ENCODE measurements around the gene FBLN1.

Gene FBLN1

DNA sequence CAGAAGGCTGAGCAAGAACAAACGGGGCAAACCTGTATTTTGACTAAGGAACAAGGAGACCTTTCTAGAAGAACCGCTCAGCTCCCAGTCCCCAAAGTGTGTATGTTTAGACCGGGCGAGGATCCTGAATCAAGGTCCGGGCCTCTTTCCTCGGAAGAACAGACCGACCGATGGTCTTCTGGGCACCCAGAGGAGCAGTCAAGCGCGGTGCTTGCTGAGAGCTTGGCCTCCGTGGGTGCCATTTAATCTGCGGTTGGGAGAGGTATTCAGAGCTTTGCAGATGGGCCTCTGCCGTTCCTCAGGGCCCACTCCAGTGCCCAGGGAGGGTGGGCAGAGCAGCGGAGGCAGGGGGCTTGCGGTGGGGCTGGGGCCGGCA, 142.5 kb downstream of the FBLN1 start:
- Histone ChIP-seq H3K9me2 (replicated peaks; ENCODE audit: insufficient read depth, low read length) (no peaks in the 10 kb centered on the region), H3K9me3 (ENCODE audit: insufficient read depth, low read length) (no peaks in the 10 kb centered on the region), H3F3A (ENCODE audit: insufficient read depth) (no peaks in the 10 kb centered on the region), H3K4me2 (ENCODE audit: low read depth, low read length, poor library complexity, severe bottlenecking) (peak overlapping the region; percentile 50), H3K27me3 (ENCODE audit: low read length) (no peaks in the 10 kb centered on the region), H3K9ac (ENCODE audit: low read length) (peak overlapping the region; percentile 45; the same call in 1 of the 2 replicates), H3K36me3 (ENCODE audit: low read length) (no peaks in the 10 kb centered on the region), H3K4me3 (ENCODE audit: insufficient read depth, low read length, poor library complexity, severe bottlenecking) (no peak overlapping the region), H3K27ac (ENCODE audit: low read depth, low read length) (no peak overlapping the region), H2AFZ (ENCODE audit: low read depth, low read length, severe bottlenecking) (peak overlapping the region; percentile 70), H3K79me2 (ENCODE audit: insufficient read depth, low read length) (no peaks in the 10 kb centered on the region), H4K20me1 (ENCODE audit: low read depth, low read length) (no peaks in the 10 kb centered on the region)
- TF ChIP-seq, protein P1, sequence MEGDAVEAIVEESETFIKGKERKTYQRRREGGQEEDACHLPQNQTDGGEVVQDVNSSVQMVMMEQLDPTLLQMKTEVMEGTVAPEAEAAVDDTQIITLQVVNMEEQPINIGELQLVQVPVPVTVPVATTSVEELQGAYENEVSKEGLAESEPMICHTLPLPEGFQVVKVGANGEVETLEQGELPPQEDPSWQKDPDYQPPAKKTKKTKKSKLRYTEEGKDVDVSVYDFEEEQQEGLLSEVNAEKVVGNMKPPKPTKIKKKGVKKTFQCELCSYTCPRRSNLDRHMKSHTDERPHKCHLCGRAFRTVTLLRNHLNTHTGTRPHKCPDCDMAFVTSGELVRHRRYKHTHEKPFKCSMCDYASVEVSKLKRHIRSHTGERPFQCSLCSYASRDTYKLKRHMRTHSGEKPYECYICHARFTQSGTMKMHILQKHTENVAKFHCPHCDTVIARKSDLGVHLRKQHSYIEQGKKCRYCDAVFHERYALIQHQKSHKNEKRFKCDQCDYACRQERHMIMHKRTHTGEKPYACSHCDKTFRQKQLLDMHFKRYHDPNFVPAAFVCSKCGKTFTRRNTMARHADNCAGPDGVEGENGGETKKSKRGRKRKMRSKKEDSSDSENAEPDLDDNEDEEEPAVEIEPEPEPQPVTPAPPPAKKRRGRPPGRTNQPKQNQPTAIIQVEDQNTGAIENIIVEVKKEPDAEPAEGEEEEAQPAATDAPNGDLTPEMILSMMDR (IDR thresholded peaks at IDR 0.05; ENCODE audit: insufficient read depth, low read length, poor library complexity, severe bottlenecking): no peak
- TF ChIP-seq EZH2phosphoT487 (conservative IDR thresholded peaks at IDR 0.05; ENCODE audit: low read length): no peak

DNA sequence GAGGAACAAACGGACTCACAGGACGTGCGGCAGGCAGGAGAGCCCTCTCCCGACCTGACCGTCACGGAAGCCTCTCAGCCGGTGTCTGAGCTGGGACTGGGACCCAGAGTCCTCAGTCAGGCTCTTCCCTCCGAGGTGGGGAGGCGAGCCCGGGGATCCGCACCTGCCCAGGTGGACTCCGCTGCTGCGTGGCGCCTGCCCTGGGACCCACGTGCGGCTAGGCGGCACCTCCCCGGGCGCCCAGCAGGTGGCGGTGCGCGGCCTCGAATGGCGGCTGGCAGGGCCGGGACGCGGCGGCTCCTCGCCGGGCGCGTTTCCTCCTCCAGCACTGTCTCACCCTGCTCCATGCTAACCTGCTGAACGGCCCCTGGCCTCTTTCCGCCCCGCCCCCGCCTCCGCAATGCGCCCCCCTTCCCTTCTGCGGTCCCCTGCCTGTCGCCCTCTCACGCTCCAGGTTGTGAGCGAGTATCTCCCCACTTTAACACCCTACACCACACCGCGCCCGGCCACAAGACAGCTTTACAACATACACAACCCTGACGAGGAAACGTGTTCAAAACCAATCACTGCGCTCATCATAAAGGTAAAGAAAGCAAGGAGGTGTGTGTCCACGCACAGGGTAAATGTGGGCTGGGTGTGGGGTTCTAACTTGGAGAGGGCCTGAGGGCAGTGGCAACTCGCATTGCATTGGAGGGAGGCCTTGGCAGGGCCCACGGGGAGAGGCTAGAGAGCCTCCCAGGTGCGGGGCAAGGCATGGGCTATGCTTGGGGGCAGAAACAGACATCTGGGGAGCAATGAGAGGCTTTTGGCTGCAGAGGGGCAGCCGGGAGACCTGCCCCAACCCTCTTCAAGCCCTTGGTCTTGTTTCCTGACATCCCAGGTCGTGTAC, 143.1 kb downstream of the FBLN1 start:
- no peak overlapping the region for H3K27ac ChIP-seq (ENCODE audit: low read depth, low read length)

DNA sequence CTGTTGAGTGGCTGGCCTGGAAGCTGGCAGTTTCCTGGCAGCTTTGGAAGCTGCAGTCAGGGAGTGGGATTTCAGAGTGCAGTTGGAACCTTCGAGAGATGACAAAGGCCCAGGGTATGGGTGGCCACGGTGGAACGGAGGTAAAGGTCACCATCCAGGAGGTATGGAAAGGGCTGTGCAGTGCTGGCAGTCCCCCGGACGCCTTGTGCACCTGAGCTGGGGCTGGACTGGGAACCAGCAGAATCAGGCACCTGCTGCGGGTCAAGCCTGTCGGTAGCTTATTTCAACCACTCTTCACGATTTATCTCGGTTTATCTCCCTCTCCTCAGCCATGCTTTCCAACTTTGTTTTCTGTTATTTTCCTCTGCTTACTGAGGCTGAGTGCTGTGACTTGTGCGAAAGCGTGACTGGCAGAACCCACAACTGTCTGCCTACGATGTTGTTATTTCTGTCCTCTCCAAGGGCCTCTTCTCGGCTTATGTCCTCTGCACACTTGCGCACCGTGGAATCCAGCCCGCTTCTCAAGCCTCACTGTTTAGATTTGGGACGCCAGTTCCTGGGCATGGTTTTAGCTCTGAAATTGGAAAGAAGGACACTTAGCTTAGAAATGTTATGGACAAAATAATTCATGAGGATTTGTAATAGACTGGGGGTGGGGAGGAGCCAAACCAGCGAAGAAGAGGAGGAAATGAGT, 145.0 kb downstream of the FBLN1 start:
- no peak overlapping the region for H3K27ac ChIP-seq (ENCODE audit: low read depth, low read length)
- no peak overlapping the region for H2AFZ ChIP-seq (ENCODE audit: low read depth, low read length, severe bottlenecking)

More for the DNA sequence above, 143.1 kb downstream of the FBLN1 start:
- Histone ChIP-seq H4K20me1 (ENCODE audit: low read depth, low read length) (no peaks in the 10 kb centered on the region), H3K4me2 (ENCODE audit: low read depth, low read length, poor library complexity, severe bottlenecking) (peak overlapping the region; percentile 50), H2AFZ (ENCODE audit: low read depth, low read length, severe bottlenecking) (peak overlapping the region; percentile 88), H3K9me2 (replicated peaks; ENCODE audit: insufficient read depth, low read length) (no peaks in the 10 kb centered on the region), H3K79me2 (ENCODE audit: insufficient read depth, low read length) (no peaks in the 10 kb centered on the region), H3K9me3 (ENCODE audit: insufficient read depth, low read length) (no peaks in the 10 kb centered on the region), H3K4me3 (ENCODE audit: insufficient read depth, low read length, poor library complexity, severe bottlenecking) (peak overlapping the region; percentile 23), H3K36me3 (ENCODE audit: low read length) (no peaks in the 10 kb centered on the region), H3K27me3 (ENCODE audit: low read length) (no peaks in the 10 kb centered on the region), H3K9ac (ENCODE audit: low read length) (peak overlapping the region; percentile 45), H3F3A (ENCODE audit: insufficient read depth) (no peaks in the 10 kb centered on the region)
- no peak for TF ChIP-seq EZH2phosphoT487 (conservative IDR thresholded peaks at IDR 0.05; ENCODE audit: low read length)
- TF ChIP-seq, protein P1 (IDR thresholded peaks at IDR 0.05; ENCODE audit: insufficient read depth, low read length, poor library complexity, severe bottlenecking): peak; percentile 71

More for the DNA sequence above, 145.0 kb downstream of the FBLN1 start:
- TF ChIP-seq, protein P1 (IDR thresholded peaks at IDR 0.05; ENCODE audit: insufficient read depth, low read length, poor library complexity, severe bottlenecking): no peak
- TF ChIP-seq EZH2phosphoT487 (conservative IDR thresholded peaks at IDR 0.05; ENCODE audit: low read length): no peak
- Histone ChIP-seq H4K20me1 (ENCODE audit: low read depth, low read length) (no peaks in the 10 kb centered on the region), H3K9me2 (replicated peaks; ENCODE audit: insufficient read depth, low read length) (no peaks in the 10 kb centered on the region), H3K9me3 (ENCODE audit: insufficient read depth, low read length) (no peaks in the 10 kb centered on the region), H3K4me3 (ENCODE audit: insufficient read depth, low read length, poor library complexity, severe bottlenecking) (no peak overlapping the region), H3K36me3 (ENCODE audit: low read length) (no peaks in the 10 kb centered on the region), H3K27me3 (ENCODE audit: low read length) (no peaks in the 10 kb centered on the region), H3F3A (ENCODE audit: insufficient read depth) (no peaks in the 10 kb centered on the region), H3K4me2 (ENCODE audit: low read depth, low read length, poor library complexity, severe bottlenecking) (no peak overlapping the region), H3K9ac (ENCODE audit: low read length) (no peak overlapping the region), H3K79me2 (ENCODE audit: insufficient read depth, low read length) (no peaks in the 10 kb centered on the region)
